GM04504 (cell line): ENCODE results near the gene HOXC10.

ENCODE experiments used
- DNase-seq: peaks from one replicate; pipeline ENCODE4 v3.0.0-alpha.2; 2012; ENCODE audit warnings: low read depth

The HOXC10 gene

GRCh38 chr12:53977596-53978445 is 7.1 kb upstream of the HOXC10 start:
- DNase-seq = no peak

- DNase-seq = peak; percentile 95
Measured at GRCh38 chr12:53978477-53979356, 6.2 kb upstream of the HOXC10 start.

GRCh38 chr12:53980104-53980801 is 4.7 kb upstream of the HOXC10 start:
- DNase-seq = no peak

GRCh38 chr12:53980802-53981496 is 4.0 kb upstream of the HOXC10 start:
- no peak for DNase-seq

DNA sequence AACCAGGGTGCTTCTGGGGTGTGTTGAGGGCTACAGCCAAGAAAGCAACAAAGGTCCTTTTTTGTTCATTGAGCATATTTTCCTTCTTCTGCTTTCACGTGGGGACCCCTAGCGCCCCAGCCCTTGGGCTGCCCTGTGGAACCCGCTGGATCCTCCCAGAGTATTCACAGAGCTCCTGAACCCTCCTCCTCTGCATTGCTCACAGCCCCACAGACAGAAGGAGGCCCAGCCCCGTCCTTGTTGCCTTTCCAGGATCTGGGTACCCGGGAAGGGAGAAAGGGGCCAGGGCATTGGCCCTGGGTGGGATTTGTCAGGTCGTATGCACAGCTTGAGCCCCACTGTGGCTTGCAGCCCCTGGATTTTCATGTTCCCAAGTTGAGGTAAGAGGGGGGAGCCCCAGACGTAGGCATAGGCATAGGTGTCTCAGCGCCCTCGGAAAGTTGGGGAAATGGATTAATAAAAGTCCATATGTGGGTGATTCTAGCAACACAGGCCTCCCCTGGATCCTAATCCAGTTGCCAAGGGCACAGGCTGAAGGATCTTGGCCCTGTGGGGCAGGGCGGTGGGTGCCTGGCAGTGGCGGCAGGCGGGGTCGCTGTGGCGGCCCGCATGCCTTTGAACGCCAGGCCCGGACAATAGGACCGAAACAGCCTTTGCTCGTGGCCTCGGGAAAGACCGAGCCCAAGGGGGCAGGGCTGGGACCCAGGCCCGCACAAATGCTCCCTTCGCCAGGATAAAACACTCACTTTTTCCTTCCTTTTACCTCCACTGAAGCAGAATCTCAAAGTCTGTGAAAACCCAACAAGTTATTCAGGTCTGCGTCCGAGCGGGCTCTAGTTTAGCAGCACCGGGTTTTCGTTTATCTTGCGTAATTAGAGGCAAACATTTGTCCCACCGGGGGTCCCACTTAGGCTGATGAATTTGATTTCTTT is 3.0 kb upstream of the HOXC10 start:
- DNase-seq = no peak

GRCh38 chr12:53982648-53983567 is 2.0 kb upstream of the HOXC10 start:
- no peak for DNase-seq

DNA sequence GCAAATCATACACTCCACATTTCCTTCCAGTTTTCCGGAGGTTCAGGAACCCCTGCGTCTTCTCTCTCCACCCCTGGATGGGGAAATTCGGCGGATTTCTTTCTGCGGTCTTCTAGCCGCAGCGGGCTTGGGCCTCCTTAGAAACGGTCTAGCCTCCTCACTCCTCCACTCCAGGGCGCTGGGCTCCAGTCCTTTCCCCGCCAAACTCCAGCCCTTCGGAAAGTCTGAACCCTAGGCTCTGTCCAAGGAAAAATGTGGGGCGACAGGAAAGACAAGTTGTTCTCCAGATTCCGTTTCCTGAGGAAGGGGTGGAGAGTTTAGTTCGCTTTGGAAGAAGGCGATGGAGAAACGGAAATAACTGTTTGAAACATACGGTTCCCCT is 1.4 kb upstream of the HOXC10 start:
- DNase-seq = no peak

DNA sequence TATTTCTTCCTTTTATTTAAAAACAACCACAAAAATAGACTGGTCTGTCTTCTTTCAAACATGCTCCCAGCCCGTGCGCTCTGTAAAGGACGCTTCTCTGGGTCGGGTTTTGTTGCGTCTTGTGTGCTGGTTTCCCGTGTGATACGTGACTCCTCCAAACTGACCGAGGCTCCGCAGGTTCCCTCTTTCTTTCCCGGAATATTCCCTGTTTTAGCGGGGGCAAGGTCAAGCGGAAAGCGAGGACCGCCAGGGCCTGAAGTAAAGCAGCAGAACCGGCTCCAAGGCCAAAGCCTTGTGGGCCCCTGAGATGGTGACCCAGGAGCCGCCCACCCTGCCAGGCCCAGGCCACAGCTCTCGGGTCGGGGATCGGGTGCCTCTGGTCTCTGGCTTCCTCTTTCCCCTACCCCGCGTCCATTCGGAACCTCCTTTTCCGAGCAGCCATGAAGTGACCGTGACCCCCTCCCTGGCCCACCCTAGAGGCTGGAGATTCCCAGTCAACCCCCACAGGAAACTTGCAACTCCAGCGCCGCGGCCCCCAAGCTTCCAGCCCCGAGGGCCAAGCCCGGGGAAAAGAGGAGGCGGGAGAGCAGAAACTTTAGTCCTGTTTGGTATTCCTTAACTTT is 885 bp upstream of the HOXC10 start:
- DNase-seq = no peak

- DNase-seq = no peak
Measured at GRCh38 chr12:53985692-53985993, 697 bp downstream of the HOXC10 start.

- no peak for DNase-seq
Measured at GRCh38 chr12:53985994-53986685, 1.2 kb downstream of the HOXC10 start.

- DNase-seq = no peak
Measured at GRCh38 chr12:53986686-53987483, 1.9 kb downstream of the HOXC10 start.

DNA sequence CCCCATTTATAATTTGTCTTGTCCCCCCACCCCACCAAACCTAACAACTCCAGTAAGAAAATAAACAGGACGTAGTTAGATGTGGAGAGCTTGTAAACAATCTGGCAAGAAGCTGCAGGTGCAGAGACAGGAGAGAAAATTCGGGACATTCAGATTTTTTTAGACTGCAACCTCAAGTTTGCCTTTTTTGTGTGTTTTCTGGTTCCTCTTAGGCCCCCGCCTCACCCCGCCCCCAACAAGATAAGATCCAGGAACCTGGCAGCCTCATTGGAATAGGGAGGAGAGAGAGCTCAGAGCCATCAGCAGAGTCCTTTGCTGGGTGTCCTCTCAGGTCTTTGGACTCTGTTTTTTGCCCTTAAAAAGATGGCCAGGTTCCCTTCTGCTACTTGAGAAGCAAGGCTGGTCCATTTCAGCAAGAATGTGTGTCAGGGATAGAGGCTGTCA is 2.9 kb downstream of the HOXC10 start:
- DNase-seq = no peak

GRCh38 chr12:53988541-53989226 is 3.7 kb downstream of the HOXC10 start:
- no peak for DNase-seq

DNA sequence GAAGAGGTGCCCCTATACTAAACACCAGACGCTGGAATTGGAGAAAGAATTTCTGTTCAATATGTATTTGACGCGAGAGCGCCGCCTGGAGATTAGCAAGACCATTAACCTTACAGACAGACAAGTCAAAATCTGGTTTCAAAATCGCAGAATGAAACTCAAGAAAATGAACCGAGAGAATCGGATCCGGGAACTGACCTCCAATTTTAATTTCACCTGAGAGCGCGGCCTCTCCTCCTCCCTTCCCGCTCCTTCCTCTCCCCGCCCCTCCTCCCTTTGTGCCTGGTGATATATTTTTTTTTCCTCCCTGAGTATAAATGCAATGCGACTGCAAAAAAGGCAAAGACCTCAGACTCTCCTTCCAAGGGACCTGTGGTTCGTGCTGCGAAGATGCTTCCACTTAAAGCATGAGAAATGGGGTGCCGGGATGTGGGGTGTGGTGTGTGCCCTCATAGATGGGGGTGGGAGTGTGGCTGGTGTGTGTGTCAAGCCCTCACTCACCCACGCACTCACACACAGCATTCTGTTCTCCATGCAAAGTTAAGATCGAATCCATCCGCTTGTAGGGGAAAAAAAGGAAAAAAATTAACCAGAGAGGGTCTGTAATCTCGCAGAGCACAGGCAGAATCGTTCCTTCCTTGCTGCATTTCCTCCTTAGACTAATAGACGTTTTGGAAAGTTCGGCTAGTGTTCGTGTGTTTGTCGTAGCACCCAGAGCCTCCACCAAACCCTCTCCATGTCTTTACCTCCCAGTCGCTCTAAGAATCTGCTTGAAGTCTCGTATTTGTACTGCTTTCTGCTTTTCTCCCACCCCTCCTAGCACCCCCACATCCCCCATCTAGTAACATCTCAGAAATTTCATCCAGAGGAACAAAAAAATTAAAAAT is 4.5 kb downstream of the HOXC10 start:
- no peak for DNase-seq

GRCh38 chr12:53990311-53991076 is 5.5 kb downstream of the HOXC10 start:
- no peak for DNase-seq
